IgD-negative memory B cell (primary cell): ENCODE results near the gene FBXO41. TPM values are rescaled to one million over a fixed set of nuclear protein-coding genes. Genes with fewer than 3 reads are reported as not detected.

Experiments used
- H3K27ac Mint-ChIP-seq, 3 donors: one replicate each; pipeline ENCODE4 v1.8.0; 2020 to 2022; ENCODE audit warnings: mild to moderate bottlenecking in 3 of 3, mixed read lengths in 3 of 3, moderate library complexity in 1 of 3
- H3K27me3 Mint-ChIP-seq: one replicate; pipeline ENCODE4 v1.8.0; 2021; ENCODE audit warnings: mixed read lengths
- H3K36me3 Mint-ChIP-seq: one replicate; pipeline ENCODE4 v1.8.0; 2020; ENCODE audit warnings: mild to moderate bottlenecking, mixed read lengths
- H3K4me1 Mint-ChIP-seq, 3 donors: one replicate each; pipeline ENCODE4 v1.8.0; 2020 to 2022; ENCODE audit warnings: mixed read lengths in 3 of 3, mild to moderate bottlenecking in 1 of 3
- H3K4me3 Mint-ChIP-seq, 4 donors: one replicate each; pipeline ENCODE4 v1.8.0; 2020 to 2022; ENCODE audit warnings: mild to moderate bottlenecking in 4 of 4, mixed read lengths in 4 of 4, moderate library complexity in 3 of 4
- H3K9me3 Mint-ChIP-seq, 3 donors: one replicate each; pipeline ENCODE4 v1.8.0; 2020 to 2021; ENCODE audit warnings: mixed read lengths in 3 of 3, mild to moderate bottlenecking in 1 of 3
- polyA plus RNA-seq: library from polyadenylated mRNA; unstranded; fragments of 300-500 nt; fragmentation: Illumina TruSeq; gene quantifications from one replicate; pipeline ENCODE4 v1.2.3, GENCODE V29; 2021

Gene FBXO41
- polyA plus RNA-seq, 1 donor from 2014 or later: 3.8 TPM

DNA sequence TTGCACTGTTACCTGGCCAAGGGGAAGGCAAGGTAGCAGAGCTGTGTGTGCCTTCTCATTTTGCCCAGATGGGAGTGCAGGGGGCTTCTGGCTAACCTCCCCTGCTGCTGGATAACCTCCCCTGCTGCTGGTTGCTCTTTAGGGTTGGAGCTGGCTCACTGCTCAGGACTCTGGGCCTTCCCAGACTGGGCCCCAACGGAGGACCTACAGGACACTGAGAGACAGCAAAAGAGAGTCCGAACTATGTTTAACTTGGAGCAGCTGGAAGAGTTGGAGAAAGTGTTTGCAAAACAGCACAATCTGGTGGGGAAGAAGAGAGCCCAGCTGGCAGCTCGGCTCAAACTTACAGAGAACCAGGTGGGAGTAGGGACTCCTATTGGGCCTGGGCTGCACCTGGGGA is 76.0 kb downstream of the FBXO41 start:
- Mint-ChIP-seq H3K9me3 (no peaks in the 10 kb centered on the region), H3K4me1 (peaks cover 4 to 8% (median 5%) of the 10 kb centered on the region in 3 donors), H3K27me3 (peaks cover 18% of the 10 kb centered on the region), H3K27ac (no peak overlapping the region), H3K4me3 (no peak overlapping the region), H3K36me3 (no peaks in the 10 kb centered on the region)

- H3K36me3 Mint-ChIP-seq: no peaks in the 10 kb centered on the region
These were observed 78.7 kb downstream of the FBXO41 start for GRCh38 chr2:73205611-73206010.

More at GRCh38 chr2:73205611-73206010, 78.7 kb downstream of the FBXO41 start:
- H3K27me3 Mint-ChIP-seq: peaks cover 28% of the 10 kb centered on the region
- H3K9me3 Mint-ChIP-seq: peaks cover 0 to 3% (median 0%) of the 10 kb centered on the region in 3 donors
- H3K4me3 Mint-ChIP-seq: no peak overlapping the region
- no peak overlapping the region for H3K27ac Mint-ChIP-seq
- H3K4me1 Mint-ChIP-seq: peaks cover 0 to 5% (median 2%) of the 10 kb centered on the region in 3 donors

Other genes with a start within 250 kb of the FBXO41 start
- gene SFXN5, start 212.8 kb downstream of the FBXO41 start, polyA plus RNA-seq: 2.8 TPM
- gene RAB11FIP5, start 171.5 kb downstream of the FBXO41 start, polyA plus RNA-seq: 4.8 TPM
- not detected for gene NOTO, start 81.9 kb downstream of the FBXO41 start, polyA plus RNA-seq
- 27.4 TPM for gene SMYD5, start 70.2 kb downstream of the FBXO41 start, polyA plus RNA-seq
- 12.4 TPM for gene PRADC1, start 51.2 kb downstream of the FBXO41 start, polyA plus RNA-seq
- gene CCT7, start 50.2 kb downstream of the FBXO41 start, polyA plus RNA-seq: 242 TPM
- gene EGR4, start 9.1 kb upstream of the FBXO41 start, polyA plus RNA-seq: 0.26 TPM
- gene ALMS1, start 101.4 kb upstream of the FBXO41 start, polyA plus RNA-seq: 2.3 TPM